SK-N-DZ (cell line): Measurements from ENCODE around the gene PRKN.

Experiments used
- DNase-seq: peaks from one replicate; pipeline ENCODE4 v3.0.0-alpha.2; 2015; ENCODE audit warnings: low spot score

The PRKN gene

GRCh38 chr6:162379757-162380409, 347.7 kb downstream of the PRKN start:
- DNase-seq = no peak

GRCh38 chr6:162377735-162378134, 349.8 kb downstream of the PRKN start:
- no peak for DNase-seq

- no peak for DNase-seq
Measured at GRCh38 chr6:162373868-162374267, 353.7 kb downstream of the PRKN start.

- DNase-seq = no peak
Measured at GRCh38 chr6:162373192-162373591, 354.4 kb downstream of the PRKN start.

GRCh38 chr6:162372106-162372505, 355.5 kb downstream of the PRKN start:
- DNase-seq = no peak

- no peak for DNase-seq
Measured at GRCh38 chr6:162371121-162371520, 356.4 kb downstream of the PRKN start.

- DNase-seq = no peak
Measured at GRCh38 chr6:162369091-162369490, 358.5 kb downstream of the PRKN start.

GRCh38 chr6:162364488-162364887, 363.1 kb downstream of the PRKN start:
- DNase-seq = no peak

GRCh38 chr6:162363757-162364156, 363.8 kb downstream of the PRKN start:
- no peak for DNase-seq

- no peak for DNase-seq
Measured at GRCh38 chr6:162360901-162361567, 366.5 kb downstream of the PRKN start.

- DNase-seq = no peak
Measured at GRCh38 chr6:162358625-162359024, 368.9 kb downstream of the PRKN start.

- no peak for DNase-seq
Measured at GRCh38 chr6:162345051-162345511, 382.5 kb downstream of the PRKN start.

- no peak for DNase-seq
Measured at GRCh38 chr6:162344646-162345010, 382.9 kb downstream of the PRKN start.

- DNase-seq = no peak
Measured at GRCh38 chr6:162343936-162344645, 383.5 kb downstream of the PRKN start.

GRCh38 chr6:162343198-162343935, 384.2 kb downstream of the PRKN start:
- no peak for DNase-seq

- DNase-seq = no peak
Measured at GRCh38 chr6:162337412-162337811, 390.2 kb downstream of the PRKN start.

GRCh38 chr6:162336359-162336758, 391.2 kb downstream of the PRKN start:
- DNase-seq = no peak

GRCh38 chr6:162332365-162332764, 395.2 kb downstream of the PRKN start:
- no peak for DNase-seq

GRCh38 chr6:162331911-162332310, 395.7 kb downstream of the PRKN start:
- no peak for DNase-seq

GRCh38 chr6:162325826-162326225, 401.7 kb downstream of the PRKN start:
- DNase-seq = no peak

- DNase-seq = no peak
Measured at GRCh38 chr6:162325051-162325450, 402.5 kb downstream of the PRKN start.

- DNase-seq = no peak
Measured at GRCh38 chr6:162315291-162315690, 412.3 kb downstream of the PRKN start.
